Upper lobe of left lung (tissue), 4 donors: Measurements from ENCODE around the gene GPR158.

Experiments used
- CTCF ChIP-seq, 6 experiments: fragments of 450-650 bp in 4 of 6; fragments of 200-600 bp in 2 of 6; sonication (generic) in 2 of 6; IDR thresholded peaks; one replicate each; pipeline ENCODE4 v1.5.1; 2016 to 2019; ENCODE audit warnings: antibody characterized with exemption in 6 of 6
- POLR2A ChIP-seq, 4 donors: fragments of 450-650 bp; IDR thresholded peaks; one replicate each; pipeline ENCODE4 v1.5.1; 2016 to 2017; ENCODE audit warnings: antibody characterized with exemption in 4 of 4, mild to moderate bottlenecking in 2 of 4
- POLR2AphosphoS5 ChIP-seq, 2 donors: sonication (generic); formaldehyde crosslinking; IDR thresholded peaks; one replicate each; pipeline ENCODE4 v1.5.1; 2017; ENCODE audit warnings: antibody characterized with exemption in 2 of 2

- TF ChIP-seq POLR2AphosphoS5 (IDR thresholded peaks at IDR 0.05) (no peak), CTCF (IDR thresholded peaks at IDR 0.05) (no peak), POLR2A (IDR thresholded peaks at IDR 0.05) (no peak)
Observed at GRCh38 chr10:25383686-25384085, 208.9 kb downstream of the GPR158 start.
